Astrocyte (in vitro differentiated cells and primary cell): ENCODE results near the gene USP21. TPM values are rescaled to one million over a fixed set of nuclear protein-coding genes. Genes with fewer than 3 reads are reported as not detected.

Source experiments
- DNase-seq: peaks from one replicate; pipeline ENCODE4 v3.0.0-alpha.2; 2010; ENCODE audit warnings: low read depth
- FAIRE-seq: peaks from 2 replicates; lab custom pipeline; 2011; peaks lifted over from hg19 to GRCh38; lab: Jason Lieb, UNC
- H2AFZ ChIP-seq: 2 replicates; pipeline ENCODE4 v1.6.0; 2012; ENCODE audit warnings: low read depth, low read length, inconsistent platforms
- H3K27ac ChIP-seq: 2 replicates; pipeline ENCODE4 v1.5.1; 2011; ENCODE audit warnings: low read depth, low read length, inconsistent platforms
- H3K27me3 ChIP-seq: 2 replicates; pipeline ENCODE4 v1.6.0; 2011; ENCODE audit warnings: low read length, inconsistent platforms; ENCODE audit not compliant: insufficient read depth
- H3K36me3 ChIP-seq: 2 replicates; pipeline ENCODE4 v1.5.1; 2011; ENCODE audit warnings: low read length, inconsistent platforms; ENCODE audit not compliant: insufficient read depth
- H3K4me1 ChIP-seq: 2 replicates; pipeline ENCODE4 v1.5.1; 2011; ENCODE audit warnings: low read length, inconsistent platforms; ENCODE audit not compliant: insufficient read depth
- H3K4me2 ChIP-seq: 2 replicates; pipeline ENCODE4 v1.6.0; 2012; ENCODE audit warnings: low read length, inconsistent platforms
- H3K4me3 ChIP-seq: 2 replicates; pipeline ENCODE4 v1.5.1; 2011; ENCODE audit warnings: low read depth, mild to moderate bottlenecking, low read length, inconsistent platforms; ENCODE audit not compliant: insufficient read depth
- H3K79me2 ChIP-seq: 2 replicates; pipeline ENCODE4 v1.6.0; 2012; ENCODE audit warnings: mild to moderate bottlenecking, low read length, inconsistent platforms; ENCODE audit not compliant: insufficient read depth
- H3K9ac ChIP-seq: 2 replicates; pipeline ENCODE4 v1.6.0; 2012; ENCODE audit warnings: mild to moderate bottlenecking, low read length, inconsistent platforms
- H3K9me3 ChIP-seq: 2 replicates; pipeline ENCODE4 v1.5.1; 2012; ENCODE audit warnings: low read depth, mild to moderate bottlenecking, low read length, inconsistent platforms; ENCODE audit not compliant: insufficient read depth
- H4K20me1 ChIP-seq: 2 replicates; pipeline ENCODE4 v1.6.0; 2012; ENCODE audit warnings: low read length, inconsistent platforms; ENCODE audit not compliant: insufficient read depth
- H3K27ac Mint-ChIP-seq: one replicate; pipeline ENCODE4 v1.8.0; 2021; ENCODE audit warnings: mild to moderate bottlenecking, mixed read lengths; ENCODE audit not compliant: unreplicated experiment
- H3K27me3 Mint-ChIP-seq: one replicate; pipeline ENCODE4 v1.8.0; 2021; ENCODE audit warnings: low read depth, mixed read lengths; ENCODE audit not compliant: unreplicated experiment
- H3K36me3 Mint-ChIP-seq: one replicate; pipeline ENCODE4 v1.8.0; 2021; ENCODE audit warnings: low read depth, mixed read lengths; ENCODE audit not compliant: unreplicated experiment
- H3K4me1 Mint-ChIP-seq: one replicate; pipeline ENCODE4 v1.8.0; 2021; ENCODE audit warnings: low read depth, mixed read lengths; ENCODE audit not compliant: unreplicated experiment
- H3K4me3 Mint-ChIP-seq: one replicate; pipeline ENCODE4 v1.8.0; 2021; ENCODE audit warnings: mild to moderate bottlenecking, moderate library complexity, mixed read lengths; ENCODE audit not compliant: unreplicated experiment
- H3K9me3 Mint-ChIP-seq: one replicate; pipeline ENCODE4 v1.8.0; 2021; ENCODE audit warnings: mild to moderate bottlenecking, mixed read lengths; ENCODE audit not compliant: unreplicated experiment
- CTCF ChIP-seq: IDR thresholded peaks from 2 replicates; pipeline ENCODE4 v1.5.1; 2011; ENCODE audit warnings: low read depth, mild to moderate bottlenecking, inconsistent platforms, low read length, moderate library complexity; ENCODE audit not compliant: insufficient read depth
- EZH2 ChIP-seq: IDR thresholded peaks from 2 replicates; pipeline ENCODE4 v1.6.1; 2012; ENCODE audit warnings: mild to moderate bottlenecking, low read length, inconsistent platforms; ENCODE audit not compliant: insufficient read depth
- total RNA-seq: library from RNA; stranded (reverse); gene quantifications from 2 replicates; pipeline ENCODE4 v1.2.1, GENCODE V29; 2021

Gene USP21
- total RNA-seq, 1 donor from 2014 or later, result 14.4 TPM

- Histone ChIP-seq H3K27me3 (no peaks in the 10 kb centered on the region), H2AFZ (no peak overlapping the region), H3K4me3 (no peak overlapping the region), H3K4me2 (no peak overlapping the region), H3K4me1 (peaks cover 26% of the 10 kb centered on the region), H4K20me1 (no peaks in the 10 kb centered on the region), H3K9me3 (no peaks in the 10 kb centered on the region), H3K9ac (no peak overlapping the region), H3K79me2 (peaks cover 37% of the 10 kb centered on the region), H3K27ac (no peak overlapping the region), H3K36me3 (peaks cover 7% of the 10 kb centered on the region)
- no peaks in the 10 kb centered on the region for H3K9me3 Mint-ChIP-seq
- TF ChIP-seq CTCF (no peak), EZH2 (no peak)
- DNase-seq (no peak), FAIRE-seq (no peak)
- H3K36me3 Mint-ChIP-seq, result peaks cover 2% of the 10 kb centered on the region
- H3K4me1 Mint-ChIP-seq, result peaks cover 23% of the 10 kb centered on the region
- no peaks in the 10 kb centered on the region for H3K27me3 Mint-ChIP-seq
- H3K4me3 Mint-ChIP-seq, result peak overlapping the region; percentile 11
- H3K27ac Mint-ChIP-seq, result no peak overlapping the region
These were observed 3.5 kb downstream of the USP21 start for GRCh38 chr1:161162806-161163205.

GRCh38 chr1:161163793-161164192 lies 4.5 kb downstream of the USP21 start:
- Histone ChIP-seq H3K4me3 (no peak overlapping the region), H3K4me1 (peaks cover 24% of the 10 kb centered on the region), H3K4me2 (no peak overlapping the region), H3K79me2 (peaks cover 37% of the 10 kb centered on the region), H3K9ac (peak overlapping the region; percentile 5), H2AFZ (no peak overlapping the region), H4K20me1 (no peaks in the 10 kb centered on the region), H3K36me3 (no peaks in the 10 kb centered on the region), H3K27me3 (no peaks in the 10 kb centered on the region), H3K27ac (no peak overlapping the region), H3K9me3 (no peaks in the 10 kb centered on the region)
- FAIRE-seq (no peak), DNase-seq (no peak)
- Mint-ChIP-seq H3K9me3 (no peaks in the 10 kb centered on the region), H3K27me3 (no peaks in the 10 kb centered on the region), H3K4me3 (peak overlapping the region; percentile 58), H3K27ac (no peak overlapping the region), H3K36me3 (peaks cover 2% of the 10 kb centered on the region), H3K4me1 (peaks cover 23% of the 10 kb centered on the region)
- TF ChIP-seq CTCF (no peak), EZH2 (no peak)

- H3K4me1 Mint-ChIP-seq, result peaks cover 22% of the 10 kb centered on the region
- H3K36me3 ChIP-seq, result no peaks in the 10 kb centered on the region
These were observed 5.8 kb downstream of the USP21 start for GRCh38 chr1:161164901-161165610.

More at GRCh38 chr1:161164901-161165610, 5.8 kb downstream of the USP21 start:
- H3K27ac Mint-ChIP-seq, result peak overlapping the region; percentile 86
- H3K27me3 ChIP-seq, result no peaks in the 10 kb centered on the region
- H3K9me3 Mint-ChIP-seq, result no peaks in the 10 kb centered on the region
- no peaks in the 10 kb centered on the region for H4K20me1 ChIP-seq
- H3K36me3 Mint-ChIP-seq, result peaks cover 6% of the 10 kb centered on the region
- peaks cover 31% of the 10 kb centered on the region for H3K79me2 ChIP-seq
- peak overlapping the region; percentile 98 for H3K4me2 ChIP-seq
- DNase-seq, result no peak
- no peak for FAIRE-seq
- TF ChIP-seq CTCF (no peak), EZH2 (no peak)
- H3K27ac ChIP-seq, result peak overlapping the region; percentile 83
- no peaks in the 10 kb centered on the region for H3K9me3 ChIP-seq
- no peak overlapping the region for H2AFZ ChIP-seq
- H3K27me3 Mint-ChIP-seq, result no peaks in the 10 kb centered on the region
- H3K4me3 Mint-ChIP-seq, result peak overlapping the region; percentile 93
- H3K4me1 ChIP-seq, result peaks cover 18% of the 10 kb centered on the region
- H3K9ac ChIP-seq, result peak overlapping the region; percentile 89
- peak overlapping the region; percentile 95 for H3K4me3 ChIP-seq
